CD4-positive, alpha-beta T cell treated with Interleukin-17A for 4 hours (primary cell): Measurements from ENCODE around the gene HACE1.
"Not testable (repeated sequence)": the region's sequence is repeated elsewhere in the genome, so short reads cannot be mapped to it uniquely, and the experiment has no call there.

Experiments
- DNase-seq: peaks from one replicate; pipeline ENCODE4 v3.0.0-alpha.2; 2020; ENCODE audit warnings: mixed read lengths

The HACE1 gene

GRCh38 chr6:104859225-104860146 lies at the start of gene HACE1:
TSS of gene HACE1 (minus strand) at chr6:104859919. CDS start at chr6:104859642, 277 bp downstream.
- peak; percentile 90 for DNase-seq

GRCh38 chr6:104908888-104909525 lies 49.3 kb upstream of the HACE1 start:
- DNase-seq, result no peak

GRCh38 chr6:104908031-104908887 lies 48.5 kb upstream of the HACE1 start:
- DNase-seq, result no peak

GRCh38 chr6:104898893-104899292 lies 39.2 kb upstream of the HACE1 start:
- DNase-seq, result not testable (repeated sequence)

- no peak for DNase-seq
Measured at GRCh38 chr6:104896914-104897313, 37.2 kb upstream of the HACE1 start.

GRCh38 chr6:104888066-104888465 lies 28.3 kb upstream of the HACE1 start:
- DNase-seq, result no peak

- DNase-seq, result no peak
Measured at GRCh38 chr6:104887350-104887749, 27.6 kb upstream of the HACE1 start.

GRCh38 chr6:104885518-104886043 lies 25.9 kb upstream of the HACE1 start:
- no peak for DNase-seq

- DNase-seq, result no peak
Measured at GRCh38 chr6:104884867-104885517, 25.3 kb upstream of the HACE1 start.

- no peak for DNase-seq
Measured at GRCh38 chr6:104881964-104882668, 22.4 kb upstream of the HACE1 start.

- DNase-seq, result no peak
Measured at GRCh38 chr6:104862456-104862855, 2.7 kb upstream of the HACE1 start.

GRCh38 chr6:104860221-104860620 lies 502 bp upstream of the HACE1 start:
- DNase-seq, result no peak

- DNase-seq, result no peak
Measured at GRCh38 chr6:104858642-104859041, 1.1 kb downstream of the HACE1 start.

GRCh38 chr6:104855507-104855906 lies 4.2 kb downstream of the HACE1 start:
- no peak for DNase-seq

- DNase-seq, result not testable (repeated sequence)
Measured at GRCh38 chr6:104847721-104848120, 12.0 kb downstream of the HACE1 start.

GRCh38 chr6:104843229-104843628 lies 16.5 kb downstream of the HACE1 start:
- DNase-seq, result no peak

GRCh38 chr6:104837158-104837557 lies 22.6 kb downstream of the HACE1 start:
- no peak for DNase-seq

GRCh38 chr6:104836479-104837020 lies 23.2 kb downstream of the HACE1 start:
- not testable (repeated sequence) for DNase-seq

GRCh38 chr6:104835782-104836181 lies 23.9 kb downstream of the HACE1 start:
- no peak for DNase-seq

GRCh38 chr6:104829183-104829958 lies 30.3 kb downstream of the HACE1 start:
- DNase-seq, result no peak
